Sciatic nerve (tissue), 2 donors: ENCODE data around the gene TIMM50. TPM values are rescaled to one million over a fixed set of nuclear protein-coding genes. Genes with fewer than 3 reads are reported as not detected.

Experiments
- ATAC-seq: fragments of 200-7000 bp; cut with Tn5 transposase; one replicate; pipeline ENCODE4 v1.9.1; 2020; ENCODE audit warnings: mild to moderate bottlenecking, moderate library complexity
- DNase-seq: peaks from one replicate; pipeline ENCODE4 v3.0.0-alpha.2; 2020; ENCODE audit warnings: low spot score
- intact Hi-C: fragments of 100-400 bp; cut with DNase I; formaldehyde crosslinking; loops from one replicate; pipeline ENCODE4 v1.14.2; 2022
- total RNA-seq: library from RNA; stranded (reverse); fragmentation: NEBNext Ultra II Directional; extraction: Animal tissue kit (Norgen Biotek cat#: 25700); gene quantifications from one replicate; pipeline ENCODE4 v1.2.1, GENCODE V29; 2021
- donor health status: DM: no; HTN: no; CAD: no.
- donor health status: DM: no; HTN: no; CAD: no.

TIMM50 gene
- total RNA-seq, 1 donor from 2014 or later = 38.3 TPM

- DNase-seq (no peak), ATAC-seq (no peak)
- intact Hi-C loops = no loop called here
These were observed 14.0 kb downstream of the TIMM50 start for GRCh38 chr19:39494661-39495060.

GRCh38 chr19:39496063-39496462 is 15.4 kb downstream of the TIMM50 start:
- ATAC-seq (no peak), DNase-seq (no peak)
- intact Hi-C loops = no loop called here

DNA sequence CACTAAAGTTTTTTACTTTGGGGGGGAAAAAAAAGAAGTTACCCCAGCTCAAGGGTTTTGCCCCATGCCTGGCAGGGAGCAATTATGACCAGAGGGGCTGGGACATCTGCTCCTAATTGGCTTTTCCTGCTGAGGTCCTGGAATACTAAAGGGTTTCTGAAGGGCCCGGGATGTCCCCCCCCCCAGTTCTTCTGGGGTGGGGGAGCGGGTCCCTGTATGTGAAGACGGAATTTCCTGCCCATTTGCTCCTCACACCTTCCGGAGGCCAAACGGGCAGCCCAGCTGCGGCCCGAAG is 17.0 kb downstream of the TIMM50 start:
- ATAC-seq = no peak
- DNase-seq = no peak
- intact Hi-C loops = no loop called here

GRCh38 chr19:39497996-39498797 is 17.6 kb downstream of the TIMM50 start:
- intact Hi-C loops = no loop called here
- DNase-seq (no peak), ATAC-seq (peak; percentile 64)

- no peak for DNase-seq
- intact Hi-C loops = no loop called here
- ATAC-seq = no peak
These were observed 18.4 kb downstream of the TIMM50 start, which contains the start of gene DLL3 for GRCh38 chr19:39498798-39499642. TSS of gene DLL3 (plus strand) at chr19:39498947. CDS start at chr19:39498975, 28 bp downstream.

DNA sequence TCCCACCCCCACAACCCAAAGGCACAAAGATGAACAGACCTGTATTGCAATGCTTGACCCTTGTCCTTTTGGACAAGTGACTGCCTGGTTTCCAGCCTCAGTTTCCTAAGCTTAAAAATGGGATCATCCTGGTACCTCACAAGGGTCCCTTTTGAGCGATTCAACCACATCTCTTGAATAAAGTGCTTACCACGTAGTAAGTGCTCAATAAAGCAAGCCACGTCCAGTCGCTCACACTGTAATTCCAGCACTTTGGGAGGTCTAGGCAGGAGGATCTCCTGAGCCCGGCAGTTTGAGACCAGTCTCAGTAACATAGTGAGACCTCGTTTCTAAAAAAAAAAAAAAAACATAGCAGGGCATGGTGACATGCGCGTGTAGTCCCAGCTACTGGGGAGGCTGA is 19.3 kb downstream of the TIMM50 start:
- DNase-seq (no peak), ATAC-seq (no peak)
- intact Hi-C loops = no loop called here

DNA sequence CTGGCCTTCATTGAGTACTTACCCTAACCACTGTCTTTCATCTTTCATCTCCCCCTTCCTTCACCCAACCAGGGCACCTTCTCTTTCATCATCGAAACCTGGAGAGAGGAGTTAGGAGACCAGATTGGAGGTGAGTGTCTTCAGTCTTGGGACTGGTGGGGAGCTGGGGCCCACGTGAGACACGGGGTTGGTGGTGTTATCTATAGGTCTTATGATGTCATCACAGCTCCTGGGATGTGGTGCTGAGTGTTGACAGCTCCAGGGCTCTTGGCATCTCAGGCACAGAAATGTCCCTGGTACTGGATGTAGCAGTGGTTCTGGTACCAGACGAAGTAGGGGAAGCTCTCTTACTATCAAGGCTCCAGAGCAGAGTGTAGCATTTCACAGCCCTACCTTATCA is 19.9 kb downstream of the TIMM50 start:
- no peak for ATAC-seq
- intact Hi-C loops = no loop called here
- no peak for DNase-seq

- intact Hi-C loops = no loop called here
- DNase-seq (no peak), ATAC-seq (no peak)
These were observed 20.7 kb downstream of the TIMM50 start for GRCh38 chr19:39501340-39501739.

- peak; percentile 67 for DNase-seq
- intact Hi-C loops = no loop called here
- peak; percentile 72 for ATAC-seq
These were observed 22.2 kb downstream of the TIMM50 start for GRCh38 chr19:39502640-39503417.

GRCh38 chr19:39506598-39506943 is 25.9 kb downstream of the TIMM50 start:
- DNase-seq (no peak), ATAC-seq (no peak)
- intact Hi-C loops = no loop called here

DNA sequence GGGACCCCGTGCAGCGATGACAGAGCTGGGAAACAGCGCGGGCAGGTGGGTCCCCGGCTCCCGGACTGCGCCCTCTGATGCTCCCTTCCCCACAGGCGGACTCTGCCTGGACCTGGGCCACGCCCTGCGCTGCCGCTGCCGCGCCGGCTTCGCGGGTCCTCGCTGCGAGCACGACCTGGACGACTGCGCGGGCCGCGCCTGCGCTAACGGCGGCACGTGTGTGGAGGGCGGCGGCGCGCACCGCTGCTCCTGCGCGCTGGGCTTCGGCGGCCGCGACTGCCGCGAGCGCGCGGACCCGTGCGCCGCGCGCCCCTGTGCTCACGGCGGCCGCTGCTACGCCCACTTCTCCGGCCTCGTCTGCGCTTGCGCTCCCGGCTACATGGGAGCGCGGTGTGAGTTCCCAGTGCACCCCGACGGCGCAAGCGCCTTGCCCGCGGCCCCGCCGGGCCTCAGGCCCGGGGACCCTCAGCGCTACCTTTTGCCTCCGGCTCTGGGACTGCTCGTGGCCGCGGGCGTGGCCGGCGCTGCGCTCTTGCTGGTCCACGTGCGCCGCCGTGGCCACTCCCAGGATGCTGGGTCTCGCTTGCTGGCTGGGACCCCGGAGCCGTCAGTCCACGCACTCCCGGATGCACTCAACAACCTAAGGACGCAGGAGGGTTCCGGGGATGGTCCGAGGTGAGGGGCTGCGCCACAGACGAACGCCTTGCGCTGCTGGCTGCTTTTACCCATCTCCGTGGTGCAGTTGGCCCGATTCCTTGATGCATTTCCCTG is 26.5 kb downstream of the TIMM50 start:
- intact Hi-C loops = no loop called here
- DNase-seq (no peak), ATAC-seq (no peak)

GRCh38 chr19:39507715-39508364 is 27.2 kb downstream of the TIMM50 start:
- ATAC-seq (no peak), DNase-seq (no peak)
- intact Hi-C loops = no loop called here

DNA sequence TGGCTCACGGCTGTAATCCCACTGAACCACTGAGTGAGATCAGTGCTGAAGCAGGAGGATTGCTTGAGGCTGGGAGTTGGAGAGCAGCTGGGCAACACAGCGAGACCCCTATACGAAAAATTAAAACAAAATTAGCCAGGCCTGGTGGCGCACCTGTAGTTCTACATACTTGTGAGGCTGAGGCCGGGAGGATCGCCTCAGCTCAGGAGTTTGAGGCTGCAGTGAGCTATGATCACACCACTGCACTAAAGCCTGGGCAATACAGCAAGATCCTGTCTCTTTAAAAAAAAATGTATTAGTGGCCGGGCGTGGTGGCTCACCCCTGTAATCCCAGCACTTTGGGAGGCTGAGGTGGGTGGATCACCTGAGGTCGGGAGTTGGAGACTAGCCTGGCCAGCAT is 28.0 kb downstream of the TIMM50 start:
- no peak for ATAC-seq
- intact Hi-C loops = no loop called here
- no peak for DNase-seq

DNA sequence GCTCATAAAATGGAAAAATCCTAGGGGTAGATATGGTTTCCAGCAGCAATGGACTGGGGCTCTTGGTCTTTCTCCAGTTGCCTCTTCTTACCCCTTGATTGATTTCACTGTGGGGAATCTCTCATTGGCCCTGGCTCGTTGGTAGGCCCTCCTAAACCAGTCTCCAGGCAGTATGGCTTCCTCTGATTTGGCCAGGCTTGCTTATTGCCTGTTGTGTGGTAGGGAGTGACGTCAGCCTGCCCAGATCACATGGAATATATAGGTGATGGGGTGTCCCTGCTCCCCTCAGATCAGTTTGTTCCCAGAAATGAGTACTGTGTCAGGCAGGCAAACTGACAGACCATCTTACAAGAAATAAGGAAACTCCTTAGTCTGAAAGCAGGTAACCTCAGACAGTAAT is 28.6 kb downstream of the TIMM50 start:
- intact Hi-C loops = no loop called here
- DNase-seq = no peak
- no peak for ATAC-seq

DNA sequence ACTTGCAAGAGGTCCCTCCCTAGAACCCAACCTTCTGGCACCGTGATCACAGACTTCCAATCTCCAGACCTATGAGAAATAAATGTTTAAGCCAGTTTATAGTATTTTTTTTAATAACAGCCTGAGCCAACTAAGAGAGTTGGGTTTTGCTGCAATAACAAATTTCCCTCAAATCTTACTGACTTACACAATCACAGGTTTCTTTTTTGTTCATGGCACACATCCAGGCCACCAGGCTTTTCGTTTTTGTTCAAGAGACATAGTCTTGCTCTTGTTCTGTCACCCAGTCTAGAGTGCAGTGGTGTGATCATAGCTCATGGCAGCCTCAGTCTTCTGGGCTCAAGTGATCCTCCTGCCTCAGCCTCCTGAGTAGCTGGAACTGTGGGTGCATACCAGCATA is 32.4 kb downstream of the TIMM50 start:
- intact Hi-C loops = no loop called here
- no peak for ATAC-seq
- no peak for DNase-seq

DNA sequence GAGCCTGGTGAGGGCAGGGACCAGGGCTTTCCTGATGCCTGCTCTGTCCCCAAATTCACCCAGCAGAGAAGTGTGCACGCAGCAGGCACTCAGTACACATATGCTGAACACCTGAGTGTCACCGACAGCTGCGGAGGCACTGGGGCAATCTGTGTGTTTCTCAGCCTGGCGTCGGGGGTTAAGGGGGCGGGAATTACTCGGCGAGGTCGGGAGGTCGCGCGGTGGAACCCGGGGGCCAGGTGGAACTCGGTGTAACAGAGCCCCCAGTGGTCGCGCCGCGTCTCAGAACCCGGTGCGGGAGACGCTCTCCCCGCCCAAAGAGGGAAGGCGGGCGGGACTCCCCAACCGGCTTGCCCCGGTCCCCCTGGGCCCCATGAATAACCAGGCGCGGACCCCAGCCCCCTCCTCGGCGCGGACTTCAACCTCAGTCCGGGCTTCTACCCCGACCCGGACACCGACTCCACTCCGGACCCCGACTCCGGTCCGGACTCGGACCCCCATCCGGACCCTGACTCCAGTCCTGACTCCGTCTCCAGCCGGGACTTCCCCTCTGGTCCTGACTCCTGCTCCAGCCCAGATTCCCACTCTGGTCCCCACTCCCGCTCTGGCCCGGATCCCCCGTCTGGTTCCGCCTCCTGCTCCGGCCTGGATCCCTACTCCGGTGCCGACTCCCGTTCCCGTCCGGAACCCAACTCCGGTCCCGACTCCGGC is 34.4 kb downstream of the TIMM50 start, which contains the start of gene SELENOV:
Gene SELENOV (plus strand): TSS at position 300 of the 711 bp plus-strand sequence. CDS start 74 bp downstream, at position 374.
- ATAC-seq = peak; percentile 22
- no peak for DNase-seq
- intact Hi-C loops = no loop called here

DNA sequence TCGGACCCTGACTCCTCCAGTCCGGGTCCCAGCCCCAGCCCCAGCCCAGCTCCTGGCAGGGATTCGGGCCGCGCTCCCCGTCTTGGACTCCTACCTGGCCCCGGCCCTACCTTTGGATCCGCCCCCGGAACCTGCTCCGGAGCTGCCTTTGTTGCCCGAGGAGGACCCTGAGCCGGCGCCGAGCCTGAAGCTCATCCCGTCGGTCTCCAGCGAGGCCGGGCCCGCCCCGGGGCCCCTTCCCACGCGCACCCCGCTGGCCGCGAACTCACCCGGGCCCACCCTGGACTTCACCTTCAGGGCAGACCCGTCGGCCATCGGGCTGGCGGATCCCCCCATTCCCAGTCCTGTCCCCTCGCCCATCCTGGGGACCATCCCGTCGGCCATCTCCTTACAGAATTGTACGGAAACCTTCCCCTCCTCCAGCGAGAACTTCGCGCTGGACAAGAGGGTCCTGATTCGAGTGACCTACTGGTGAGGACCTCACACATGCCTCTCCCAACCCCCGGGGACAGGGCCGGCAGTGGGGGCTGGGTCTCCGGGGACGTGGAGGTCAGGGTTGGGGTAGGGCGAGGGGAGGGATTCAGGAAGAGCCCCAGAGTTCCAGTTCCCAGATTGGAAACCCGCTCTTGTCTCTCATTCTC is 35.0 kb downstream of the TIMM50 start:
- ATAC-seq (peak; percentile 15), DNase-seq (peak; percentile 59)
- intact Hi-C loops = no loop called here
